ENCODE results near the gene PRRC1. TPM values are rescaled to one million over a fixed set of nuclear protein-coding genes. Genes with fewer than 3 reads are reported as not detected.

PRRC1 gene
- total RNA-seq, 4 donors from 2014 or later = 34.1 to 60.9 (median 46.3) TPM

DNA sequence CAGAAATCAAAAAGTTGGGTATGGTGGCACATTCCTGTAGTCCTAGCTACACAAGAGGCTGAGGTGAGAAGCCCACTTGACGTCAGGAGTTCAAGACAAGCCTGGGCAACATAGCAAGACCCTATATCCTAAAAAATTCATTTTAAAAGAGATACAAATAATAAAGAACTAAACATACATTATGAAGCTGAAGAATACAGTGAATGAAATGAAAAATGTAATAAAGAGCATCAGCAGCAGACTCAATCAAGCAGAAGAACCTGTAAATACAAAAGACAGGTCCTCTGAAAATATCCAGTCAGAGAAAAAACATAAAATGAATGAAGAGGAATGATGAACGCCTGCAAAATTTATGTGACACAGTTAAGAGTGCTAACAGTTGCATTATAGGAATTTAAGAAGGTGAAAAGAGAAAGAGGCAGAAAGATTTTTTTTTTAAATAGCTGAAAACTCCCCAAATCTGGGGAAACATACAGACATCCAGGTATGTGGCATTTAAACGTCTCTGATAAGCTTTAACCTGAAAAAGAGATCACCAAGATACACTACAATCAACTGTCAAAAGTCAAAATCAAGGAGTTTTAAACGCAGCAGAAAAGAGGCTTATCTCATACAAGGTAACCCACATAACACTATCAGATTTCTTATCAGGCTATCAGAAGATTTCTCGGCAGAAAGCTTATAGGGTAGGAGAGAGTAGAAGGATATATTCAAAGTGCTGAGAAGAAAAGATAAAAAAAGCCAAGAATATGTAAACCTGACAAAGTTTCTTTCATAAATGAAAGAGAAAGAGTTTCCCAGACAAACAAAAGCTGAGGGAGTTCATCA, 57.6 kb downstream of the PRRC1 start:
- Histone ChIP-seq H3K27me3 (no peaks in the 10 kb centered on the region), H3K27ac (no peak overlapping the region), H3K4me1 (no peaks in the 10 kb centered on the region), H3K4me3 (no peak overlapping the region), H3K36me3 (no peaks in the 10 kb centered on the region), H3K9me3 (no peaks in the 10 kb centered on the region)
- no peak for DNase-seq
- TF ChIP-seq POLR2A (IDR thresholded peaks at IDR 0.05) = no peak
- TF ChIP-seq, protein P1, sequence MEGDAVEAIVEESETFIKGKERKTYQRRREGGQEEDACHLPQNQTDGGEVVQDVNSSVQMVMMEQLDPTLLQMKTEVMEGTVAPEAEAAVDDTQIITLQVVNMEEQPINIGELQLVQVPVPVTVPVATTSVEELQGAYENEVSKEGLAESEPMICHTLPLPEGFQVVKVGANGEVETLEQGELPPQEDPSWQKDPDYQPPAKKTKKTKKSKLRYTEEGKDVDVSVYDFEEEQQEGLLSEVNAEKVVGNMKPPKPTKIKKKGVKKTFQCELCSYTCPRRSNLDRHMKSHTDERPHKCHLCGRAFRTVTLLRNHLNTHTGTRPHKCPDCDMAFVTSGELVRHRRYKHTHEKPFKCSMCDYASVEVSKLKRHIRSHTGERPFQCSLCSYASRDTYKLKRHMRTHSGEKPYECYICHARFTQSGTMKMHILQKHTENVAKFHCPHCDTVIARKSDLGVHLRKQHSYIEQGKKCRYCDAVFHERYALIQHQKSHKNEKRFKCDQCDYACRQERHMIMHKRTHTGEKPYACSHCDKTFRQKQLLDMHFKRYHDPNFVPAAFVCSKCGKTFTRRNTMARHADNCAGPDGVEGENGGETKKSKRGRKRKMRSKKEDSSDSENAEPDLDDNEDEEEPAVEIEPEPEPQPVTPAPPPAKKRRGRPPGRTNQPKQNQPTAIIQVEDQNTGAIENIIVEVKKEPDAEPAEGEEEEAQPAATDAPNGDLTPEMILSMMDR (IDR thresholded peaks at IDR 0.05) = no peak

DNA sequence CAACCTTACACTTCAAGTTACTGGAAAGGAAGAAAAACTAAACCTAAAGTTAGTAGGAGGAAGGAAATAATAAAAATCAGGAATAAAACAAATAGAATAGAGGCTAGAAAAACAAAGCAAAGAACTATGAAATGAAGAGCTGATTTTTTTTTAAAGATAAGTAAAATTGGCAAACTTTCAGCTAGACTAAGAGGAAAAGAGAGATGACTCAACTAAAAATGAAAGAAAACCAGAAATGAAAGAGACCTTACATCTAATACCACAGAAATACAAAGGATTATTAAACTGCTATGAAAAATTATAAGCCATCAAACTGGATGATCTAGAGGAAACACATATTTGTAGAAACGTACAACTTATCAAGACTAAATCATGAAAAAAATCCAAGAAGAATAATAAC, 60.0 kb downstream of the PRRC1 start:
- Histone ChIP-seq H3K27me3 (no peaks in the 10 kb centered on the region), H3K9me3 (no peaks in the 10 kb centered on the region), H3K4me3 (no peak overlapping the region), H3K36me3 (no peaks in the 10 kb centered on the region), H3K4me1 (no peaks in the 10 kb centered on the region), H3K27ac (no peak overlapping the region)
- TF ChIP-seq, protein P1 (IDR thresholded peaks at IDR 0.05) = no peak
- no peak for TF ChIP-seq POLR2A (IDR thresholded peaks at IDR 0.05)
- DNase-seq = no peak

DNA sequence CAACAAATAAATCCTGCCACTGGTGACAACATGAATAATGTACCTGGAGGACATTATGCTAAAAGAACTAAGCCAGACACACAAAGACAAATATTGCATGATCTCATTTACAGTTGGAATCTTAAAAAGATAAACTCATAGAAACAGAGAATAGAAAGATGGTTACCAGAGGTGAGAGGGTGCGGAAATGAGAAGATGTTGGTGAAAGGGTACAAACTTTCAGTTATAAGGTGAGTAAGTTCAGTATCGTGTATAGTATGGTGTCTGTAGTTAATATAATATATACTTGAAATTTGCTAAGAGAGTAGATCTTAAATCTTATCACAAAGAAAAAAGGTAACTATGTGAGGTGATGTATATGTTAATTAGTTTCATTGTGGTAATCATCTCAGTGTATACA, 63.3 kb downstream of the PRRC1 start:
- H3K27me3 ChIP-seq = no peaks in the 10 kb centered on the region
- no peaks in the 10 kb centered on the region for H3K4me1 ChIP-seq
- DNase-seq = no peak
- no peaks in the 10 kb centered on the region for H3K36me3 ChIP-seq
- no peaks in the 10 kb centered on the region for H3K9me3 ChIP-seq
- no peak overlapping the region for H3K4me3 ChIP-seq
- H3K27ac ChIP-seq = no peak overlapping the region
- no peak for TF ChIP-seq POLR2A (IDR thresholded peaks at IDR 0.05)
- TF ChIP-seq, protein P1 (IDR thresholded peaks at IDR 0.05) = no peak

DNA sequence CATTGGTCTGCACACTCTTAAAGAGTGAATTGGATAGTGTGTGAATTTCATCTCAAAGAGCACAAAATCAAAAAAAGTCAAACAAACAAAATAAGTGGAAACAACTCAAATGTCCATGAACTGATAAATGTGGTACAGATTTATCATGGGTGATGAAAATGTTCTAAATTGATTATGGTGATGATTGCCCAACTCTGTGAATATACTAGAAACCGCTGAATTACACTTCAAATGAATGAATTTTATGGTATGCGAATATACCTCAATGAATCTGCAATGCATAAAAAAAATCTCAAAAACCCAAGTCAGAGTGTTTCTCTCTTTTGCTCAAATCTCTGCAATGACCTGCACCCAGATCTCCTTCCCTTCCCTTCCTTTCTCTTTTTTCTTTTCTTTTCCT, 64.0 kb downstream of the PRRC1 start:
- no peak for TF ChIP-seq POLR2A (IDR thresholded peaks at IDR 0.05)
- TF ChIP-seq, protein P1 (IDR thresholded peaks at IDR 0.05) = no peak
- no peak overlapping the region for H3K4me3 ChIP-seq
- H3K27ac ChIP-seq = no peak overlapping the region
- H3K4me1 ChIP-seq = no peaks in the 10 kb centered on the region
- no peak for DNase-seq
- no peaks in the 10 kb centered on the region for H3K27me3 ChIP-seq
- no peaks in the 10 kb centered on the region for H3K36me3 ChIP-seq
- H3K9me3 ChIP-seq = no peaks in the 10 kb centered on the region

DNA sequence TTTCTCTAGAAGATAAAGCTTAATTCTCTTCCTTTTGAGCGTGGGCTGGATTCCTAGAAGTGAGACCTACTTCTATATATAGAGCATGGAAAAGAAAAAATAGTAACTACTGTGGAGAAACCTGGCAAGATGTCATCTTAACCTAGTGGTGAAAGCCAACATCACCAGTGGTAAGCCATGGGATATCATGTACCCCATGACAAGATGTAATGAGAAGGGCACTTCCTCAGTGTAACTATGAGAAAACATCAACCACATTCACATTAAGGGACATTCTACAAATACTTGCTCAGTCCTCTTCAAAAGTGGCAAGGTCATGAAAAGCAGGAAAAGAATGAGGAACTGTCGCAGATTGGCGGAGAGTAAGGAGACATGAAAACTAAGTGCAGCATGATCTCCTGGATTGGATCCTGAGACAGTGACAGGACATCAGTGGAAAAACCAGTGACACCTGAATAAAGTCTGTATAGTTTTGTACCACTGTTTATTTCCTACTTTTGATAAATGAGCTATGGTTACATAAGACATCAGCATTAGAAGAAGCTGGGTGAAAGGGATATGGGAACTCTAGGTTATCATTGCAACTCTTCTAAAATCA, 65.4 kb downstream of the PRRC1 start:
- TF ChIP-seq, protein P1 (IDR thresholded peaks at IDR 0.05) = no peak
- TF ChIP-seq POLR2A (IDR thresholded peaks at IDR 0.05) = no peak
- Histone ChIP-seq H3K9me3 (no peaks in the 10 kb centered on the region), H3K4me3 (no peak overlapping the region)

More for the DNA sequence above, 65.4 kb downstream of the PRRC1 start:
- Histone ChIP-seq H3K4me1 (no peaks in the 10 kb centered on the region), H3K27ac (no peak overlapping the region), H3K36me3 (no peaks in the 10 kb centered on the region), H3K27me3 (no peaks in the 10 kb centered on the region)
- no peak for DNase-seq

Data from Peyer's patch (tissue), 4 donors.